H1 (cell line): ENCODE results near the gene ACVR1.

Experiments
- BRCA1 ChIP-seq: IDR thresholded peaks from 2 replicates; pipeline ENCODE4 v1.6.1; 2012; ENCODE audit warnings: low read depth, low read length, improper control_type of control experiment
- CTBP2 ChIP-seq: IDR thresholded peaks from 2 replicates; pipeline ENCODE4 v1.7.0; 2011; ENCODE audit warnings: borderline replicate concordance, mild to moderate bottlenecking, moderate library complexity, mixed read lengths, low read length; ENCODE audit not compliant: insufficient read depth, insufficient read length
- CTCF ChIP-seq, 3 experiments: IDR thresholded peaks; 1 replicate in 2 of 3; 2 replicates in 1 of 3; pipeline versions ENCODE4 v1.5.1 to v1.6.1; 2011; ENCODE audit warnings: low read length in 3 of 3, mild to moderate bottlenecking in 3 of 3, inconsistent platforms in 2 of 3, low read depth in 1 of 3, moderate library complexity in 1 of 3; ENCODE audit not compliant: insufficient read depth in 1 of 3; ENCODE audit errors: control extremely low read depth in 1 of 3
- EP300 ChIP-seq, 2 experiments: IDR thresholded peaks; 1 replicate in 1 of 2; 2 replicates in 1 of 2; pipeline ENCODE4 v1.6.1; 2011 to 2012; ENCODE audit warnings: low read depth in 2 of 2, low read length in 2 of 2, mild to moderate bottlenecking in 2 of 2, borderline replicate concordance in 1 of 2, inconsistent platforms in 1 of 2, moderate library complexity in 1 of 2
- EZH2 ChIP-seq: fragments of 200-600 bp; sonication (generic); IDR thresholded peaks from 2 replicates; pipeline ENCODE4 v1.7.1; 2012; ENCODE audit warnings: low read depth, mild to moderate bottlenecking, moderate library complexity, low read length, inconsistent platforms; ENCODE audit not compliant: severe bottlenecking
- JUND ChIP-seq: IDR thresholded peaks from 2 replicates; pipeline ENCODE4 v1.6.1; 2011; ENCODE audit warnings: mild to moderate bottlenecking, improper control_type of control experiment, low read length
- MAX ChIP-seq: IDR thresholded peaks from 2 replicates; pipeline ENCODE4 v1.6.1; 2012; ENCODE audit warnings: inconsistent platforms
- PHF8 ChIP-seq: fragments of 200-600 bp; sonication (generic); conservative IDR thresholded peaks from 2 replicates; pipeline ENCODE4 v1.7.1; 2012; ENCODE audit warnings: low read depth, mild to moderate bottlenecking, inconsistent platforms, low read length, moderate library complexity
- POLR2A ChIP-seq, 2 experiments: IDR thresholded peaks; 1 replicate in 1 of 2; 2 replicates in 1 of 2; pipeline ENCODE4 v1.6.1; 2011; ENCODE audit warnings: low read depth in 2 of 2, low read length in 2 of 2, mild to moderate bottlenecking in 2 of 2; ENCODE audit errors: control extremely low read depth in 1 of 2
- POLR2AphosphoS5 ChIP-seq: IDR thresholded peaks from 2 replicates; pipeline ENCODE4 v1.6.1; 2011; ENCODE audit warnings: low read depth, low read length
- SRF ChIP-seq: IDR thresholded peaks from 2 replicates; pipeline ENCODE4 v1.6.1; 2011; ENCODE audit warnings: mild to moderate bottlenecking, low read depth, low read length, moderate library complexity
- ZNF274 ChIP-seq: IDR thresholded peaks from 2 replicates; pipeline ENCODE4 v1.7.0; 2012; ENCODE audit warnings: low read length, borderline replicate concordance; ENCODE audit errors: extremely low read depth
- TF ChIP-seq, protein P1 (sequence below): IDR thresholded peaks from 2 replicates; pipeline ENCODE4 v1.6.1; 2012; ENCODE audit warnings: low read length, inconsistent platforms

DNA sequence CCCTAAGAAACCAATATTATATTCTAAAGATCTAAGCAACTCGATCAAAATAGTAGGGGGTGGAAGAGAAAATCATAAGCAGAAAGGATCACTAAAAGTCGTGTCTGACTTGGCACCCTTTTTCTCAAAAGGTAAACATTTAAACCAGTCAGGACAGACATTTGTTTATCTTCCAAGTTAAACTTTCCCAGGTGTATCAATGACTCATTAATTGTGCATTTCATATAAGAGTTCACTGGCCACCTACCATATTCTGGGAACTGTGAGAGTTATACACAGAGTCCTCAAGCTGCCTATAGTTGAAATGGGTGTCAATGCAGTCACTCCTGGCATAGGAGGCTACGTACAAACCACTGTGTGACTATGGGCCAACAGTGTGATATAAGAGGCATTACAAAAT lies 4.8 kb upstream of the ACVR1 start:
- TF ChIP-seq EP300 (IDR thresholded peaks at IDR 0.05; ENCODE audit: borderline replicate concordance in 1 of 2, low read depth in 2 of 2, low read length in 2 of 2) = no peak
- TF ChIP-seq POLR2AphosphoS5 = no peak
- TF ChIP-seq EZH2 = no peak
- no peak for TF ChIP-seq MAX
- TF ChIP-seq POLR2A (IDR thresholded peaks at IDR 0.05; ENCODE audit: control extremely low read depth in 1 of 2, low read depth in 2 of 2, low read length in 2 of 2) = no peak
- no peak for TF ChIP-seq ZNF274
- no peak for TF ChIP-seq PHF8
- TF ChIP-seq CTBP2 = no peak
- TF ChIP-seq CTCF (IDR thresholded peaks at IDR 0.05; ENCODE audit: control extremely low read depth in 1 of 3, insufficient read depth in 1 of 3, low read depth in 1 of 3, low read length in 3 of 3) = no peak
- no peak for TF ChIP-seq SRF
- no peak for TF ChIP-seq BRCA1
- TF ChIP-seq JUND = no peak
- TF ChIP-seq, protein P1, sequence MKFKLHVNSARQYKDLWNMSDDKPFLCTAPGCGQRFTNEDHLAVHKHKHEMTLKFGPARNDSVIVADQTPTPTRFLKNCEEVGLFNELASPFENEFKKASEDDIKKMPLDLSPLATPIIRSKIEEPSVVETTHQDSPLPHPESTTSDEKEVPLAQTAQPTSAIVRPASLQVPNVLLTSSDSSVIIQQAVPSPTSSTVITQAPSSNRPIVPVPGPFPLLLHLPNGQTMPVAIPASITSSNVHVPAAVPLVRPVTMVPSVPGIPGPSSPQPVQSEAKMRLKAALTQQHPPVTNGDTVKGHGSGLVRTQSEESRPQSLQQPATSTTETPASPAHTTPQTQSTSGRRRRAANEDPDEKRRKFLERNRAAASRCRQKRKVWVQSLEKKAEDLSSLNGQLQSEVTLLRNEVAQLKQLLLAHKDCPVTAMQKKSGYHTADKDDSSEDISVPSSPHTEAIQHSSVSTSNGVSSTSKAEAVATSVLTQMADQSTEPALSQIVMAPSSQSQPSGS = no peak
